NT2/D1 (cell line): Measurements from ENCODE around the gene SLC9A9.
"Not testable (repeated sequence)": the region's sequence is repeated elsewhere in the genome, so short reads cannot be mapped to it uniquely, and the experiment has no call there.

Source experiments
- DNase-seq: peaks from one replicate; pipeline ENCODE4 v3.0.0-alpha.2; 2011; ENCODE audit warnings: low read depth, low spot score
- H3K27me3 ChIP-seq: 2 replicates; pipeline ENCODE4 v1.6.0; 2011; ENCODE audit warnings: mild to moderate bottlenecking; ENCODE audit not compliant: insufficient read length, insufficient read depth
- H3K36me3 ChIP-seq: 2 replicates; pipeline ENCODE4 v1.6.1; 2011; ENCODE audit warnings: mild to moderate bottlenecking, low read length, mixed read lengths; ENCODE audit not compliant: insufficient read depth, insufficient read length
- H3K4me1 ChIP-seq: 2 replicates; pipeline ENCODE4 v1.5.1; 2011; ENCODE audit not compliant: insufficient read depth, insufficient read length
- H3K4me3 ChIP-seq: 2 replicates; pipeline ENCODE4 v1.5.1; 2011; ENCODE audit warnings: low read depth; ENCODE audit not compliant: insufficient read length
- H3K9ac ChIP-seq: 2 replicates; pipeline ENCODE4 v1.6.0; 2011; ENCODE audit warnings: low read depth; ENCODE audit not compliant: insufficient read length
- H3K9me3 ChIP-seq: 2 replicates; pipeline ENCODE4 v1.5.1; 2011; ENCODE audit warnings: mild to moderate bottlenecking, low read length; ENCODE audit not compliant: insufficient read depth
- SUZ12 ChIP-seq: IDR thresholded peaks from 2 replicates; pipeline ENCODE4 v1.6.1; 2011; ENCODE audit not compliant: insufficient read length, insufficient read depth; ENCODE audit errors: extremely low read depth
- YY1 ChIP-seq: IDR thresholded peaks from 2 replicates; pipeline ENCODE4 v1.6.1; 2011; ENCODE audit not compliant: insufficient read length, insufficient read depth
- ZNF274 ChIP-seq: IDR thresholded peaks from 2 replicates; pipeline ENCODE4 v1.6.1; 2011; ENCODE audit warnings: mild to moderate bottlenecking, low read depth, low read length

SLC9A9 gene

GRCh38 chr3:143283432-143284128 lies 564.7 kb downstream of the SLC9A9 start:
- TF ChIP-seq SUZ12 (no peak), ZNF274 (no peak), YY1 (no peak)

DNA sequence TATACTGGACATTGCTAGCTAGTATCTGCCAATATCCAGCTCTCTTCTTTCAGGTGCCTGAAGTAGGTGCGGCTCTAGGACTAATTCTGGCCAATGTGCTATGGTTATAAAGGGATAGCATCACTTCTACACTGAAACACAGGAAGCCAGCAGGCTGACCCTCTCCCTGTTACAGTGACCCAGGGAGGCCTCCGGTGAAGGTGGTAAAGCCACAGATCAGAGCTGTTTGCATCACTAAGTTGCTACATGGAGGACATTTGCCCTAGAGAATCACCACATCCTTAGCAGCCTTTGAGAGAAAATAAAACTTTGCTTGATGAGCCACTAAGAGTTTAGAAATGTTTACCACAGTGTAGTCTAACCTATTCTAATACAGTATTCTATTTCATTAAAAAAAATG lies 567.3 kb downstream of the SLC9A9 start:
- H3K27me3 ChIP-seq = no peaks in the 10 kb centered on the region
- no peak overlapping the region for H3K4me3 ChIP-seq
- no peaks in the 10 kb centered on the region for H3K36me3 ChIP-seq
- TF ChIP-seq YY1 (no peak), ZNF274 (no peak), SUZ12 (no peak)
- no peaks in the 10 kb centered on the region for H3K4me1 ChIP-seq
- DNase-seq = no peak
- H3K9me3 ChIP-seq = no peaks in the 10 kb centered on the region
- no peak overlapping the region for H3K9ac ChIP-seq

More at GRCh38 chr3:143283432-143284128, 564.7 kb downstream of the SLC9A9 start:
- Histone ChIP-seq H3K36me3 (no peaks in the 10 kb centered on the region), H3K4me3 (no peak overlapping the region), H3K9me3 (no peaks in the 10 kb centered on the region), H3K4me1 (no peaks in the 10 kb centered on the region), H3K9ac (no peak overlapping the region), H3K27me3 (no peaks in the 10 kb centered on the region)
- no peak for DNase-seq

DNA sequence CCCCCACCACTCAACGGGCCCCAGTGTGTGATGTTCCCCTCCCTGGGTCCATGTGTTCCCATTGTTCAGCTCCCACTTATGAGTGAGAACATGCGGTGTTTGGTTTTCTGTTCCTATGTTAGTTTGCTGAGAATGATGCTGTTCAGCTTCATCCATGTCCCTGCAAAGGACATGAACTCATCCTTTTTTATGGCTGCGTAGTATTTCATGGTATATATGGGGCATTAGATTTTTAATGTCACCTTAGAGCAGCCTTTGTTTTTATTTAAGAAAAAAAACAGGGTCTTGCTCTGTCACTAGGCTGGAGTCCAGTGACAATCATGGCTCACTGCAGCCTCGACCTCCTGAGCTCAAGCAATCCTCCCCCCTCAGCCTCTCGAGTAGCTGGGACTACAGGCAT lies 568.7 kb downstream of the SLC9A9 start:
- not testable (repeated sequence) for H3K4me1 ChIP-seq, H3K9me3 ChIP-seq, H3K9ac ChIP-seq, DNase-seq, H3K36me3 ChIP-seq, H3K4me3 ChIP-seq, H3K27me3 ChIP-seq

DNA sequence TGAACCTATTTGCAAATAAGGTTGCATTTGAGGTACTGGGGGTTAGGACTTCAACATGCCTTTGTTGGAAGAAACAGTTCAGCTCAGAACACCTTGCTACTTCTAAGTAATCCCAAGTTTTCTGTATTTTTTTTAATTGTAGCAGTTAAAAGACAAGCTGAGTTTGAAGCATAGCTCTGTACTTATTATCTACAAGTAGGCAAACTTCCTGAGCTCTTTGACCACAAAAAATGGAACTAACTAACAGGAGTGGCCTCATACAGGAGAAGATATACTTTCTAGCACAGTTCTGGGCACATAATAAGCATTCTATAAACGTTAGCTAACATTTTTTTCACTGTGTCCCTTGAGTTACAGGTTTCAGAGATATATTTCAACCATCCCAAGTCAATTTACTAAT lies 569.5 kb downstream of the SLC9A9 start:
- Histone ChIP-seq H3K27me3 (no peaks in the 10 kb centered on the region), H3K9ac (no peak overlapping the region), H3K4me1 (no peaks in the 10 kb centered on the region), H3K36me3 (no peaks in the 10 kb centered on the region), H3K4me3 (no peak overlapping the region), H3K9me3 (no peaks in the 10 kb centered on the region)
- TF ChIP-seq ZNF274 (no peak), SUZ12 (no peak), YY1 (no peak)
- no peak for DNase-seq

DNA sequence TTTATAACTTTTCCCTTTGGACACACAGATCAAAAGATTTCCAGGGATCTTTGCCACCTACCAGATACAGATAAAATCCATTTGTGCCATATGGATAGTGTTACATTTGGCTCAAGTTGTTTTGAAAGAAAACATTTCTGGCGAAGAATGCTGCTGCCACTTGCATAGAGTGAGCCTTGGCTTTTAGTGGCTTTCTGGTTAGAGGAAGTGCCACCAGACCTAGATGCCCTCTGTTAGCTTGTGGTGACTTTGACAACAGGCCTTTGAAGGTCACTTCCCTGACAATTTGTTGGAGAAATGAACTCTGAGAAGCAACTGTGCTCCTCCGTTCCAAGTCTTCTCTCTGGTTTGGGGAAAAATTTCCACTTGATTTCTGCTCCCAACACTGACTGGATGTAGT lies 570.7 kb downstream of the SLC9A9 start:
- no peak overlapping the region for H3K4me3 ChIP-seq
- no peaks in the 10 kb centered on the region for H3K4me1 ChIP-seq
- no peak for DNase-seq
- H3K9ac ChIP-seq = no peak overlapping the region
- H3K9me3 ChIP-seq = no peaks in the 10 kb centered on the region
- TF ChIP-seq YY1 = no peak
- no peak for TF ChIP-seq ZNF274
- TF ChIP-seq SUZ12 = no peak
- H3K36me3 ChIP-seq = no peaks in the 10 kb centered on the region
- H3K27me3 ChIP-seq = no peaks in the 10 kb centered on the region

DNA sequence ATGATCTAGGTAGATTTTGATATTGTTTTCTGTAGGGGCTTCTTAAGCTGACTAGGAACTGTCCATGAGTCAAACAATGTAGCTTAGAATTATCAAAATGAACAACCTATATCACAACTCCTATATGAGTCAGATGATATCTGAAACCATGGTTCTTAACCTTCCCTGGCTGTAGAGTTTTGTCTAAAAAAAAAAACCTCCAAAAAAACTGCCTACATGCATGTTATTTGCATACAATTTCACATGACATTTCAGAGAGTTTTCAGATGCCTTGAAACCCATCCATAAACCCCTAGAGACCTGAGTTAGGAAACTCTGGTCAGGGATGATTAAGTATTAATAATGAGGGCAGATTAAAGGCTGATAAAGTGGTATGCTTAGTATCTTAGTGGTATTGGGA lies 571.7 kb downstream of the SLC9A9 start:
- Histone ChIP-seq H3K36me3 (no peaks in the 10 kb centered on the region), H3K9me3 (no peaks in the 10 kb centered on the region), H3K4me3 (no peak overlapping the region), H3K4me1 (no peaks in the 10 kb centered on the region), H3K9ac (no peak overlapping the region), H3K27me3 (no peaks in the 10 kb centered on the region)
- DNase-seq = no peak
- TF ChIP-seq ZNF274 = no peak
- TF ChIP-seq YY1 = no peak
- no peak for TF ChIP-seq SUZ12

- Histone ChIP-seq H3K36me3 (no peaks in the 10 kb centered on the region), H3K4me3 (no peak overlapping the region), H3K27me3 (no peaks in the 10 kb centered on the region), H3K9ac (no peak overlapping the region), H3K9me3 (no peaks in the 10 kb centered on the region), H3K4me1 (no peaks in the 10 kb centered on the region)
- DNase-seq = no peak
- TF ChIP-seq SUZ12 = no peak
- TF ChIP-seq ZNF274 = no peak
Measured at GRCh38 chr3:143273975-143274690, 574.1 kb downstream of the SLC9A9 start.
